Loucy (cell line): ENCODE measurements around the gene PDIA6.

Experiments used
- CTCF ChIP-seq: fragments of 200-600 bp; sonication (generic); conservative IDR thresholded peaks from 2 replicates; pipeline ENCODE4 v1.5.1; 2014; ENCODE audit warnings: mild to moderate bottlenecking, antibody characterized with exemption, low read length
- EZH2phosphoT487 ChIP-seq: fragments of 200-600 bp; IDR thresholded peaks from 2 replicates; pipeline ENCODE4 v1.6.1; 2018; ENCODE audit warnings: antibody characterized with exemption, mild to moderate bottlenecking, moderate library complexity, borderline replicate concordance

GRCh38 chr2:10829299-10829698 lies 16.7 kb upstream of the PDIA6 start:
- TF ChIP-seq CTCF (no peak), EZH2phosphoT487 (no peak)
